Heart left ventricle (tissue), 13 donors: ENCODE results near the gene HDAC5.

Experiments
- POLR2A ChIP-seq, 2 donors: fragments of 450-650 bp; IDR thresholded peaks; one replicate each; pipeline ENCODE4 v1.6.1; 2017; ENCODE audit warnings: antibody characterized with exemption in 2 of 2, mild to moderate bottlenecking in 2 of 2, moderate library complexity in 2 of 2
- TF ChIP-seq, protein P1 (sequence below), 12 donors: fragments of 200-600 bp; sonication (generic) in 4 of 12; IDR thresholded peaks; one replicate each; pipeline versions ENCODE4 v1.5.0 to v1.8.0; 2018 to 2022; ENCODE audit warnings: antibody characterized with exemption in 12 of 12, mild to moderate bottlenecking in 5 of 12
- donor health status: ischemic (EF 13 %, LVEDD 7.1; RV severe dilation, severe dysfunction).
- donor health status: DM: no; HTN: yes; CAD: no.
- donor health status: DM: no; HTN: no; CAD: no.
- donor health status: ischemic (EF 25% LVEDD 6.9; RV normal size, moderate dysfunction).
- donor health status: ischemic (EF 25% LVEDD 5.7; RV mildly dilated, moderate dysfunction).
- donor health status: ischemic (EF 35%, LVEDD 5.7; RV mildly dilated, moderate dysfunction).
- donor health status: nonischemic (EF 11% LVEDD 7.7; RV severe dilation, severe dysfunction).
- donor health status: DM: yes; HTN: yes; CAD: no.
- donor health status: PGD.
- donor health status: ischemic (EF 29% LVEDD 5.4; RV normal size, mild dysfunction).
- donor health status: nonischemic (EF 23%, LVEDD 6.1; RV moderate dilation, normal function).

- TF ChIP-seq, protein P1, sequence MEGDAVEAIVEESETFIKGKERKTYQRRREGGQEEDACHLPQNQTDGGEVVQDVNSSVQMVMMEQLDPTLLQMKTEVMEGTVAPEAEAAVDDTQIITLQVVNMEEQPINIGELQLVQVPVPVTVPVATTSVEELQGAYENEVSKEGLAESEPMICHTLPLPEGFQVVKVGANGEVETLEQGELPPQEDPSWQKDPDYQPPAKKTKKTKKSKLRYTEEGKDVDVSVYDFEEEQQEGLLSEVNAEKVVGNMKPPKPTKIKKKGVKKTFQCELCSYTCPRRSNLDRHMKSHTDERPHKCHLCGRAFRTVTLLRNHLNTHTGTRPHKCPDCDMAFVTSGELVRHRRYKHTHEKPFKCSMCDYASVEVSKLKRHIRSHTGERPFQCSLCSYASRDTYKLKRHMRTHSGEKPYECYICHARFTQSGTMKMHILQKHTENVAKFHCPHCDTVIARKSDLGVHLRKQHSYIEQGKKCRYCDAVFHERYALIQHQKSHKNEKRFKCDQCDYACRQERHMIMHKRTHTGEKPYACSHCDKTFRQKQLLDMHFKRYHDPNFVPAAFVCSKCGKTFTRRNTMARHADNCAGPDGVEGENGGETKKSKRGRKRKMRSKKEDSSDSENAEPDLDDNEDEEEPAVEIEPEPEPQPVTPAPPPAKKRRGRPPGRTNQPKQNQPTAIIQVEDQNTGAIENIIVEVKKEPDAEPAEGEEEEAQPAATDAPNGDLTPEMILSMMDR (IDR thresholded peaks at IDR 0.05): no peak
- TF ChIP-seq POLR2A (IDR thresholded peaks at IDR 0.05): no peak
Measured at GRCh38 chr17:44134752-44135568, 11.5 kb upstream of the HDAC5 start.
